Inflammatory macrophage (primary cell): ENCODE measurements around the gene OR2T10.
"Not testable (repeated sequence)": the region's sequence is repeated elsewhere in the genome, so short reads cannot be mapped to it uniquely, and the experiment has no call there.

Source experiments
- DNase-seq, 2 donors: peaks; one replicate each; pipeline ENCODE4 v3.0.0-alpha.2; 2020 to 2022
- total RNA-seq, 18 experiments: gene quantifications; one replicate each; lab custom pipeline; 2026; ENCODE audit warnings: mixed read lengths in 6 of 18, inconsistent platforms in 2 of 18; lab: John Stamatoyannopoulos, UW

OR2T10 gene, protein sequence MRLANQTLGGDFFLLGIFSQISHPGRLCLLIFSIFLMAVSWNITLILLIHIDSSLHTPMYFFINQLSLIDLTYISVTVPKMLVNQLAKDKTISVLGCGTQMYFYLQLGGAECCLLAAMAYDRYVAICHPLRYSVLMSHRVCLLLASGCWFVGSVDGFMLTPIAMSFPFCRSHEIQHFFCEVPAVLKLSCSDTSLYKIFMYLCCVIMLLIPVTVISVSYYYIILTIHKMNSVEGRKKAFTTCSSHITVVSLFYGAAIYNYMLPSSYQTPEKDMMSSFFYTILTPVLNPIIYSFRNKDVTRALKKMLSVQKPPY
- 0 to 0.05 (median 0) reads per million in 18 experiments for total RNA-seq

DNA sequence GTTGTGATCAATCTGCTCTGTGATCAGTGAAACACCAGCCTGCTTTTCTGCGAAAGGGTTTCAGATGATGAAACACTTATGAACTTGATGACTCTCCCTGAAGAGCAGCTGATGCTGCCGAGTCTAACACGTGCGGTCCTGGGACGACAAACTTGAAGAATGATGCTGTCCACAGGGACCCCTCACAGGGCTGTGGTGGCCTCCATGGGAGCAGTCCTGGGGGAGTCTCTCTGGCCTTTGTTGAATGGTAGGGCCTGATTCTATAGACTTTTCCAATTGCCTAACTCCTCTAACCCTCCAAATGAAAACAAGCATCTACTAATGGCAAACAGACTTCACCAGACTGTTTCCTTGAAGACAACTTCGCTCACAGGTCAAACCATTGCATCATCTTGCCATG, at the start of gene OR2T10:
TSS of gene OR2T10 (minus strand) at position 112 of the 400 bp plus-strand sequence. CDS start 3,932 bp downstream, outside the sequence.
- DNase-seq: no peak

DNA sequence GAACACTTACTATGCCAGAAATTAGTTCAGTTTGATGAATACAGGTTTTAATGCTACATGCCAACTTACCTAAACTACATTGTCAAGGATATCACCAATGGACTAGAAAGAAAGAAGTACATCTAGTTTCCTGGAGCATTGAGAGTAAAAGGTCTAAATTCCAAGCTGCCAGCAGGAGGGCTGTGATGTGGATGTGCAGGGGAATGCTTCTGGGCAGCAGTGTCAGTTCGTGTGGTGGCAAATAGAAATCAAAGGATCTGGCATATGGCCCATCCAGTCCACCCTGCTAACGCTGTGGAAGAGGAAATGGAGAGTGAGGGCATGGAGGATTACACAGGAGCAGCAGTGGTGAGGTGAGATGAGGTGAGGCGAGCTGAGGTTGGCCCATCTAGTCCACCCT, 47.7 kb upstream of the OR2T10 start, which contains the start of gene OR2T35:
TSS of gene OR2T35 (minus strand) at position 101 of the 400 bp plus-strand sequence. CDS start 6,020 bp downstream, outside the sequence.
- DNase-seq: not testable (repeated sequence)

DNA sequence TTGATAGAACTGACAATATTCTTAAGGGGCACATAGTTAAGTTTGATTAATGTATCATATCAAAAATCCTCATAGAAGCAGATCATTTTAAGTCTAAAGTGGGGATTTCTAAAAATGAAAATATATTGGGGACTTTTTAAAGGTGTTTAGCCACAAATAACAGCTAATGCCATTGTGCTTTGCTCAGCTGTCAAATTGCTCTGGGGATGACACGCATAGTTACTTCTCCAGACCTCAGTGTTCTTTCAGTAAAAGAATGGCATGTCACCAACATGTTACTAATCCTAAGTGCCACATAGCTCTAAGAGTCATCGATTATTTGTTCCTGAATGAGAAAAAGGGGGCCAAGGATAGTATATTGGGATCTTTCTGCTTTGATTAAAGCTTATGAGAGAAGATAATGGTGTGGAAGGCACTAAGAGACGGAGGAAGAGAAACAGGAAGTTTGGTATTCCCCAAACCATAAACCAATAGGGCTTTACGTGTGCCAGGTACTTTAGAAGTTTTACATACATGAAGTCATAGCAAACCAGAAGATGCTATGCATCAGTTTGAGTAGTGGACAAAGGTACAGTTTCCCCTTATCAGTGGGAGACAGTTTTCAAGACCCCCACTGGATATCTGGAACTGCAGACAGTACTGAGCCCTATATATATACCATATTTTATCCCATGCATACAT, 45.6 kb upstream of the OR2T10 start:
- DNase-seq: not testable (repeated sequence)

DNA sequence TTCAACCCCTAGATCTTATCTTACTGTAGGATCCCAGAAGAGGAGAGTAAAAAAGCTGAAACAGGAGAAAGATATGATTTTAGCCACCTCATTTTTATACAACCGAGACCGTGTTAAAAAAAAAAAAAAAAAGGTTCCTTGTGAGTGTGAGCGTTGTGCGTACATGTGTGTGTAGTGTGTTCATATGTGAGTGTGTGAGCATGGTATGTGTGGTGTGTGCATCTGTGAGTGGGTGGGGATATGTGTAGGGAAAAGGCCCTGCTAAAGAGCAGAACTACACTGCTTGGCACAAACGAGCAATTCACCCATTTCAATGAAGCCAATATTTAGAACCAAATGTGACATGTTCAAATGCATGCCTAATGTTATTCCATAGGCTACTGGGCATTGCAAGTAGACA, 44.1 kb upstream of the OR2T10 start:
- not testable (repeated sequence) for DNase-seq

- DNase-seq: not testable (repeated sequence)
Observed at GRCh38 chr1:248640906-248641305, 43.4 kb upstream of the OR2T10 start.

DNA sequence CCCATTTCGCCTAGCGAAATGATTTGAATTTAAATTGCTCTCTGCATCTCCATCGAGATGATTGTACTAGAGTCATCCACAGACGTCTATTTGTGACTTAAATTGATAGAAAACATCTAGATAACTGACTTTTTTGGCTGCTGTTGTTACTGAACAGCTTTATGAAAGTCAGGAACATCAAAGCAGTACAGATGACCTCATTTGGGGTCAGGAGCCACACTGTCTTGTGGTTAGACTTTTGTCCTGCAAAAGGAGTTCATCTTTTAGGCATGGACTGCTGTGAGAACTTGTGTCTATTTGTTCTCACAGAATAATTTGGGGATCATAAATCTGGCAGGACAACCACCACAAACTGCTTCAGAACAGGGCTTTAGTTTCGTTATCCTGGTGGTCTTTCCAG, 42.2 kb upstream of the OR2T10 start:
- DNase-seq: not testable (repeated sequence)

GRCh38 chr1:248636612-248637011, 39.1 kb upstream of the OR2T10 start:
- DNase-seq: not testable (repeated sequence)

GRCh38 chr1:248634991-248635390, 37.5 kb upstream of the OR2T10 start, which contains the start of gene OR2T11:
Gene OR2T11 (minus strand): TSS chr1:248635091. CDS start chr1:248627128, 7,963 bp downstream.
- DNase-seq: not testable (repeated sequence)

DNA sequence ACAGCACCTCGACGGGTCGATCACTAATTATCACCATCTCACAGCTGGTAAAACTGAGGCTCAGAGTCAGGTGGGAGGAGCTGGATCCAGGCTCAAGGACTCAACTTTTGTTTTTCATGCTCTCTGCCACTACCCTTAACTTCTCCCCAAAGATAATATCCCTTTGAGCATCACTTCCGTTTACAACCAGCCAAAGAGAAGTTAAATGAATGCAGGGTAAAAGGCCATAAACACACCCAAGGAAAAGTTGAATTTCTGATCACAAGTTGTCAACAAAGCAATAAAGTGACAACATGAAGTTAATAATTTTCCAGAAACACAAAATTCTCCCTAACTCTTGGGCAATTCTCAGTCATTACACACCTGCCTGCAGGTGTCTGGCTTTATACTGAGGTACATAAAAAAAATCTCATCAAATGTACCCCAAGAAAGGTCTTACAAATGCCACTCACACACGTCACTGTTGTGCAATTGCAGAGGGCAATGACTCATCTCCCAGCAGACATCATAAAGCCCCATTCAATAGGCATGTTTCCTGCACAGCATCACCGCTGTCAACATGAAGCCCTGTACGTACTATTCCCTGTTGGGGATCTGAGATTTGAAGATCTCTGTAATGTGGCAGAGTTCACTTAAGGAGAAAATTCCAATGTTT, 34.0 kb upstream of the OR2T10 start:
- DNase-seq: peak; percentile 32 to 51

- DNase-seq: no peak
Observed at GRCh38 chr1:248630551-248630950, 33.1 kb upstream of the OR2T10 start.

DNA sequence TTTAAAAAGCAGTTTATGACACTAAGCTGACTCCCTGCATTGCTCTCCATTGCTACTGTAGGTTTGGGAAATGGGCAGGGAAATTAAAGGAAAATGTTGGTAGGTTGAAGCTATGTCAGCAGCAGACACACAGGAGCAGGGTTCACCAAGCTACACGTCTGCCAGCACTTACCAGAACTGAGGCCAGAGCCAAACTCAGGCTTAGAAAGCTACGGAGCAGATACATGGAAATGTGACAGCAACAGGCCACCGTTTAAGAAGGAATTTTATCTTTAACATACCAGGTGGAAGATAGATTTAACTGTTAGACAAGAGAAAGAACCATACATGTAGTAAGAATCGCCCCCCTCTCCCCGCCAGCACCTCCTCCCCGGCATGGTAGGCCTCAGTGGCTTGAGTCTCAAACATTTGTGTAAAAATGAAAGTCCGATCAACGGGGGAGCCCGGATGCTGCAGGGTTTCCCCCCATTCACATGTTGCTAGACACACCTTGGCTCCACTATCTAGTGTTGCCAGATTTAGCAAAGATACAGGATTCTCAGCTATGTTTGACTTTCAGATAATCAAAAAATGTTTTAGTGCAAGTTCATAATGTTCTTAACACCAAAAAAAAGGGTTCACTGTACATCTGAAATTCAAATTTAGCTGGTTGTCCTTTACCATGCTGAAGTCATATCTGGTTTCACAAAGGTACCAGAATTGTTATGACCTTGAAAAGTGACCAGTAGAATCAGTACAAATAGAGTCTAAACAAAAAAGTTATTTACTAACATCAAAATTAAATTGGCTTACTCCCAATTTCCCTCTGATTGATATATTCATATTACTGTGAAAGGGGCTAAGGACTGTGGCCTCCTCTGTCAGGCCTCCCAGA, 30.7 kb upstream of the OR2T10 start:
- no peak for DNase-seq

DNA sequence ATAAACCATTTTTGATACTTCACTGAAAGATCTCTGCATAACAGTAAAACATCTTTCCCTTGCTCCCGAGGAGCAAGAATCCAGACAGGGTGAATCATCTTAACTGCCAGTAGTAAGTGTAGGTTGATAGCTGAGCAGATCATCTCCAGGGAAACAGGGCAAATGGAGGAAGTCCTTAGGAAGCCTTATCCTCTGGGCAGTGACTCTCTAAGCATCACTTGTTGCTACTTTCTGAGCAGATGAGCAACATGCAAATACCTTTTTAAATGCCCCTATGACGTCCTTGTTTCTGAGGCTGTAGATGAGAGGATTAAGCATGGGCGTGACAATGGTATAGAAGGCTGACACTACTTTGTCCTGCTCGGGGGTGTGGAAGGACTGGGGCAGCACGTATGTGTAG, 28.5 kb upstream of the OR2T10 start:
- no peak for DNase-seq

DNA sequence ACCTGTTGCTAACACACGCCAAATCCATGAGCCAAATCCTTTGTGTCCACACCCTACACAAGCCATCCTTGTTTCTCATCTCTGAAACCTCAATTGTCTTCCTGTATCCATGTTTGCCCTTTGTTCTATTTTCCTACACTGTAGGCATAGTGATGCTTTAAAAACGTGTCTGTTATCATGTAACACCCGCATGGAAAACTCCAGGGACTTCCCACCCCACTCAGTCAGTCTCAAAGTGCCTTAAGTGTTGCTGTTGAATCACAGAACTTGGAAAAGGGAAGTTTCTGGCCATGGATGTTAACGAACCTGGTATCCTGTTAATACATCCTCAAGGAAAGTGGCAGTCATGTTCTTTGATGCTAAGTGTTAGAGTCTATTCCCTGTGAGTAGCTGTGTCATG, 27.7 kb upstream of the OR2T10 start:
- no peak for DNase-seq

DNA sequence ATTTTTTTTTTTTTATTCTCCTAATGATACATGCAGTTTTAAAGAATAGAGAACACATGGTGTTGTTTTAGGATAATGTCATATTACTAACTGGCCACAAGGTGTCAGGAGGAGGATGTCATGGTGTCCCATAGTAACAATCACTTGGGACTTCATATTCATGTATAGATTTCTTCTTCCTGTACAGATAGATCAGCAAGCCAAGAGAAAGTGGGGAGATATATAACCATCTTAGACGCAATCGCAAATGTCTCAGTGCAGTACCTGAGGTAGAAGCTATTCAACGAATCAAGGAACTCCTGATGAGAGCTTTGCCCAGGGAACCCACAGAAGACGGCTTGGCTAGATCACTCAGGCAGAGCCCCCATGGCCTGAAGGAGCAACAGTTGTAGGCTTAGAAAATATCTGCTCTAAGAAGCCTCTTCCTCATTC, 25.1 kb upstream of the OR2T10 start:
- DNase-seq: peak; percentile 60 to 63

GRCh38 chr1:248621770-248622169, 24.3 kb upstream of the OR2T10 start:
- no peak for DNase-seq

DNA sequence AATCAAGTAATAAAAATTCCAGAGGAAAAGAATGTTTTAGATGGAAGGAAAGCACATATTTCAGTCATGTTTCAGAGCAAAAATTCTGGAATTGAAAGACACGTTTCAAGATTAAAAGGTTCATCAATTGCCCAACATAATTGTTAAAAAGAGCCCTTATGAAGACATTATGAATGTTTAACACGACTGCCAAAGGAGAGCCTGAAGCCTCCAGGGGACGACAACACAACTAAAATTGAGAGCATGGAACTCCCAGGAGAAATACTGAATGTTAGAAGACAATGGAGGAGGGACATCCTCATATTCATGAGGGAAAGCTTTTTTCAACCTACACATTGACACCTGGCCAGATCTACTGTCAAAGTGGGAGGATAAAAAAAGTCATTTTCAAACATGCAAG, 21.4 kb upstream of the OR2T10 start:
- DNase-seq: peak; percentile 67 to 69

DNA sequence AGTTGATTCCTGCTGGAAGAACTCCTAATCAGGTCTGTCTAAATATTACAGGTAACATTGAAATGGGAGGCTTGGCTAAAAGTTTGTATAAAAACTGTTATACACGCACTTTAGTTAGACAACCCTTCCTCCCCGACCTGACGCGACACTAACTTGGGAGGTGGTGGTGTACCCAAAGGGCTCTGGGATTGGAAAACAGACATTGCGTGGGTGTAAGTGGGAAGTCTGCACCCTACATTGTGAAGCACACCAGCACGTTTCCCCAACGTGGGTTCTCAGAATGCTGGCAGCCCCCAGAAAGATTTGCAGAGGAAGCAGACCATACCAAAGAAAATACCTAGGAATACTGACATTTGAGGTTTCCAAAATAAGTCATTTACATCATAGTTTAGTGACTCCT, 20.6 kb upstream of the OR2T10 start:
- no peak for DNase-seq

DNA sequence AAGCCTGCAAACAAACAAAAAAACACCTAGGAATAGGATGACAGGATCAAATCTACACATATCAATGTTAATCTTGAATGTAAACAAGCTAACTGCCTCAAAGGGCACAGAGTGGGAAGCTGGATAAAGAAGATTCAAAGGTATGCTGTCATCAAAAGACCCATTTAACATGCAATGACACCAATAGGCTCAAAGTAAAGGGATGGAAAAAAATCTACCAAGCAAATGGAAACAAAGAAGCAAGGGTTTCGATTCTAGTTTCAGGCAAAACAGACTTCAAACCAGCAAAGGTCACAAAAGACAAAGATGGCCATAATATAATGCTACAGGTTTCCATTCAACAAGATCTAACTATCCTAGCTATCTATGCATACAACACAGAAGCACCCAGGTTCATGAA, 16.2 kb upstream of the OR2T10 start:
- DNase-seq: no peak

- peak; percentile 12 to 63 for DNase-seq
Observed at GRCh38 chr1:248611883-248612414, 14.4 kb upstream of the OR2T10 start.

- no peak for DNase-seq
Observed at GRCh38 chr1:248610301-248610700, 12.8 kb upstream of the OR2T10 start.

GRCh38 chr1:248599396-248599795, 1.9 kb upstream of the OR2T10 start:
- no peak for DNase-seq

DNA sequence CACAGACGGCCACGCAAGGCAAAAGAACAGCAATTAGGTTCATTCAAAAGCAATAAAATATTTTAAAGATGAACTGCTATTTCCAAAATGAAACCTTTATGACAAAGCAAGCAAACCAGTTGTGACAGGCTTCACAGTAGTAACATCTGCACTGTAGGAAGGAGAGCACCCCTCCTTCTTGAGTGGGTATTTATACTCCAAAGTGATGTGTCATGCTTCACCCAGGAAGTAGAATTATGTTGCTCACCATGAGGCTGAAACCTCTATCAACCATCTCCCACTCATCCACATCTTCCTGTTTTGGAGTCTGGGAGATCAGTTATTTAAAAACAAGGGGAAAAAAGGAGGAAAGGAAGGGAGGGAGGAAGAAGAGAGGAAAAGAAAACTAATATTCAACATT, 885 bp downstream of the OR2T10 start:
- DNase-seq: peak; percentile 74 to 83
